ENCODE results near the gene ZSCAN32.

The ZSCAN32 gene

DNA sequence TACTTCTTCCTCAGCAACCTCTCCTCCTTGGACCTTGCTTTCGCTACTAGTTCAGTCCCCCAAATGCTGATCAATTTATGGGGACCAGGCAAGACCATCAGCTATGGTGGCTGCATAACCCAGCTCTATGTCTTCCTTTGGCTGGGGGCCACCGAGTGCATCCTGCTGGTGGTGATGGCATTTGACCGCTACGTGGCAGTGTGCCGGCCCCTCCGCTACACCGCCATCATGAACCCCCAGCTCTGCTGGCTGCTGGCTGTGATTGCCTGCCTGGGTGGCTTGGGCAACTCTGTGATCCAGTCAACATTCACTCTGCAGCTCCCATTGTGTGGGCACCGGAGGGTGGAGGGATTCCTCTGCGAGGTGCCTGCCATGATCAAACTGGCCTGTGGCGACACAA, 44.7 kb downstream of the ZSCAN32 start:
- Histone ChIP-seq H3K4me3 (ENCODE audit: low read depth in 1 of 2, low read length in 1 of 2) (no peak overlapping the region), H3K27ac (no peak overlapping the region), H3K27me3 (peaks cover 31% of the 10 kb centered on the region), H3K9me3 (no peaks in the 10 kb centered on the region), H3K4me1 (ENCODE audit: control insufficient read depth in 1 of 2, insufficient read depth in 1 of 2, low read depth in 1 of 2, low read length in 1 of 2) (no peaks in the 10 kb centered on the region), H3K36me3 (no peaks in the 10 kb centered on the region)
- TF ChIP-seq, protein P1, sequence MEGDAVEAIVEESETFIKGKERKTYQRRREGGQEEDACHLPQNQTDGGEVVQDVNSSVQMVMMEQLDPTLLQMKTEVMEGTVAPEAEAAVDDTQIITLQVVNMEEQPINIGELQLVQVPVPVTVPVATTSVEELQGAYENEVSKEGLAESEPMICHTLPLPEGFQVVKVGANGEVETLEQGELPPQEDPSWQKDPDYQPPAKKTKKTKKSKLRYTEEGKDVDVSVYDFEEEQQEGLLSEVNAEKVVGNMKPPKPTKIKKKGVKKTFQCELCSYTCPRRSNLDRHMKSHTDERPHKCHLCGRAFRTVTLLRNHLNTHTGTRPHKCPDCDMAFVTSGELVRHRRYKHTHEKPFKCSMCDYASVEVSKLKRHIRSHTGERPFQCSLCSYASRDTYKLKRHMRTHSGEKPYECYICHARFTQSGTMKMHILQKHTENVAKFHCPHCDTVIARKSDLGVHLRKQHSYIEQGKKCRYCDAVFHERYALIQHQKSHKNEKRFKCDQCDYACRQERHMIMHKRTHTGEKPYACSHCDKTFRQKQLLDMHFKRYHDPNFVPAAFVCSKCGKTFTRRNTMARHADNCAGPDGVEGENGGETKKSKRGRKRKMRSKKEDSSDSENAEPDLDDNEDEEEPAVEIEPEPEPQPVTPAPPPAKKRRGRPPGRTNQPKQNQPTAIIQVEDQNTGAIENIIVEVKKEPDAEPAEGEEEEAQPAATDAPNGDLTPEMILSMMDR (IDR thresholded peaks at IDR 0.05): no peak

DNA sequence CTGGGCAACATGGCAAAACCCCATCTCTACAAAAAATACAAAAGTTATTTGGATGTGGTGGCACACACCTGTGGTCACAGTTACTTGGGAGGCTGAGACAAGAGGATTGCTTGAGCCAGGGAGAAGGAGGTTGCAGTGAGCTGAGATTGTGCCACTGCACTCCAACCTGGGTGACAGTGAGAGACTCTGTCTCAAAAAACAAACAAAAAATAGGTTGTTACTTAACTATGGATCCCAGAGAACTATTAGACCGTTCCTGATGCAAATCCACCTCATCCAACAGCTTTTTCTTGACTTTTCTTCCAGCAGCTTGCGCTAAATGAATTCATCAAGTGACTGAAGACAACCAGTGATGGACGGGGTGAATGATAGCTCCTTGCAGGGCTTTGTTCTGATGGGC, 45.2 kb downstream of the ZSCAN32 start, which contains the start of gene OR2C1:
TSS of gene OR2C1 (plus strand) at position 301 of the 400 bp plus-strand sequence. CDS start at position 353, 52 bp downstream.
- H3K27me3 ChIP-seq: peaks cover 26% of the 10 kb centered on the region
- no peak within 1 kb of the TSS for H3K27ac ChIP-seq
- no peaks in the 10 kb centered on the region for H3K9me3 ChIP-seq
- H3K4me1 ChIP-seq (ENCODE audit: control insufficient read depth in 1 of 2, insufficient read depth in 1 of 2, low read depth in 1 of 2, low read length in 1 of 2): no peaks in the 10 kb centered on the region
- no peak within 1 kb of the TSS for H3K4me3 ChIP-seq (ENCODE audit: low read depth in 1 of 2, low read length in 1 of 2)
- no peaks in the 10 kb centered on the region for H3K36me3 ChIP-seq
- TF ChIP-seq, protein P1 (IDR thresholded peaks at IDR 0.05): no peak

DNA sequence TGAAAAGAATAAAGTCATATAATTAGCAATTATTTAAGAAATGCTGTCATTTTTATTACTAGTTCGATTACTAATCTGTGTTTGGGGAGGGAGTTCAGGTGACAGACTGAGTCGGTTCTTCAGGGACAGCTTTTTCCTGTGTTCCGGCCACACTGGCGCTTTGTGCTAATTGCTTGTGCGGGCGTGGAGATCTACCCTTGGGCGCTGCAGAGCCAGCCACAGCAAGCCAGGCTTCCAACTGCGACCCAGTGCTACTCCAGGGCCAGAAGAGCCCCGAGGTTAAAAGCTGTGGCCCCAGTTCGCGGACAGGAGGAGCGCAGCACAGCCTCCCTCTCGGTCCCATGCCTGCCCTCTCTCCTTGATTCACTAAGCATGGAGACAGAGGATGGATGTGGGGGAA, 51.6 kb downstream of the ZSCAN32 start:
- Histone ChIP-seq H3K4me1 (ENCODE audit: control insufficient read depth in 1 of 2, insufficient read depth in 1 of 2, low read depth in 1 of 2, low read length in 1 of 2) (no peaks in the 10 kb centered on the region), H3K27ac (no peak overlapping the region), H3K36me3 (no peaks in the 10 kb centered on the region), H3K4me3 (ENCODE audit: low read depth in 1 of 2, low read length in 1 of 2) (no peak overlapping the region), H3K9me3 (no peaks in the 10 kb centered on the region), H3K27me3 (peaks cover 16% of the 10 kb centered on the region)
- TF ChIP-seq, protein P1 (IDR thresholded peaks at IDR 0.05): no peak

DNA sequence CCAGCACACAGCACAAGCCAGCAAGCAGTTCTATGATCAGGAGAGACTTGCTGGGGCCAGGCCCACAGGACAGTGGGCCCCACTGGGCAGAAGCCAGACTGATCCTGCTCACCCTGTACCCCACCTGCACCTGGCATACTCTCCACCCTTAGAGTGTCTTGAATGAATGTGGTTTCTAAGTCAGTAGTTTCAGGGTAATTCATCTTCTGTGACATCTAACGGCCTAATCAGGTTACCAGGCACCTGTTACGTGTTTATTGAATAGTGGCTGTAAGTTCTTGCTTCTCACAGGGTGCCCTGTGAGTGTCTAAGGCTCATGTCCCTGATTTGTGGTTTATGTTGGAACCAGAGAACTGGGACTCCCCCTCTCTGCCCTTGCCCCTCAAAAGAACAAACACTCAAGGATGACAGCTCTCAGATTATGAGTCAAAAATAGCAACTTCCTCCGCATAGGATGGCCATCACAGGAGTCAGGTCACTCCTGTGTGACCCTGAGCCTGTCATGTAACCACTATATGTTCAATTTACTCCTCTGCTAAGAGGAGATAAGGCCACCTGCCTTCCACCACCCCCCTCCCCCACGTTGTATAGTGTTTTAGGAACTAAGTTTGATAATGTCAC, 52.1 kb downstream of the ZSCAN32 start:
- H3K4me3 ChIP-seq (ENCODE audit: low read depth in 1 of 2, low read length in 1 of 2): no peak overlapping the region

DNA sequence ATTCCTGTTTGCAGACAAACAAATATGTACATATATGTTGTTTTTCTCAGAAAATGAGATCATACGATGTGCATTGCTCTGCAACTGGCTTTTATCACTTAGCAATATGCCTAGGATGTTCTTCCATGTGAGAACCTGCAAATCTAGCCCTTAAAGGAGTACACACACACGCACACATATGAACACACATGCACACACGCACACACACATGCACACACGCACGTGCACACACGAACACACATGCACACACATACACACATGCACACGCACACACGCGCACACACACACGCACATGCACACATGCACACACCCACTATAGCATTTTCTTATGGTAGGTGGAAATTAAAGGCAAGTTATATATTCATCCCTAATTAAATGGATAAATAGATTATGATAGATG, 53.2 kb downstream of the ZSCAN32 start:
- Histone ChIP-seq H3K36me3 (no peaks in the 10 kb centered on the region), H3K4me3 (ENCODE audit: low read depth in 1 of 2, low read length in 1 of 2) (no peak overlapping the region), H3K9me3 (no peaks in the 10 kb centered on the region), H3K27me3 (peaks cover 16% of the 10 kb centered on the region), H3K4me1 (ENCODE audit: control insufficient read depth in 1 of 2, insufficient read depth in 1 of 2, low read depth in 1 of 2, low read length in 1 of 2) (no peaks in the 10 kb centered on the region), H3K27ac (no peak overlapping the region)
- TF ChIP-seq, protein P1 (IDR thresholded peaks at IDR 0.05): no peak

More for the DNA sequence above, 52.1 kb downstream of the ZSCAN32 start:
- Histone ChIP-seq H3K9me3 (no peaks in the 10 kb centered on the region), H3K36me3 (no peaks in the 10 kb centered on the region), H3K27ac (no peak overlapping the region), H3K27me3 (peaks cover 16% of the 10 kb centered on the region), H3K4me1 (ENCODE audit: control insufficient read depth in 1 of 2, insufficient read depth in 1 of 2, low read depth in 1 of 2, low read length in 1 of 2) (no peaks in the 10 kb centered on the region)
- TF ChIP-seq, protein P1 (IDR thresholded peaks at IDR 0.05): no peak

Data from neutrophil (primary cell).